ENCODE data around the gene ATG16L2.
"Not testable (repeated sequence)": the region's sequence is repeated elsewhere in the genome, so short reads cannot be mapped to it uniquely, and the experiment has no call there.

Gene ATG16L2

GRCh38 chr11:72844356-72844755, 30.1 kb downstream of the ATG16L2 start:
- peak; percentile 49 for DNase-seq (ENCODE audit: extremely low read depth, low read depth)
- TF ChIP-seq CTCF (IDR thresholded peaks at IDR 0.05; ENCODE audit: low read depth, low read length, missing control alignments): no peak
- H3K4me3 ChIP-seq (replicated peaks; ENCODE audit: low read depth, low read length): no peak overlapping the region

- no peak for DNase-seq (ENCODE audit: extremely low read depth, low read depth)
- peak; percentile 69 for TF ChIP-seq CTCF (IDR thresholded peaks at IDR 0.05; ENCODE audit: low read depth, low read length, missing control alignments)
- H3K4me3 ChIP-seq (replicated peaks; ENCODE audit: low read depth, low read length): no peak overlapping the region
Observed at GRCh38 chr11:72848846-72849466, 34.7 kb downstream of the ATG16L2 start.

DNA sequence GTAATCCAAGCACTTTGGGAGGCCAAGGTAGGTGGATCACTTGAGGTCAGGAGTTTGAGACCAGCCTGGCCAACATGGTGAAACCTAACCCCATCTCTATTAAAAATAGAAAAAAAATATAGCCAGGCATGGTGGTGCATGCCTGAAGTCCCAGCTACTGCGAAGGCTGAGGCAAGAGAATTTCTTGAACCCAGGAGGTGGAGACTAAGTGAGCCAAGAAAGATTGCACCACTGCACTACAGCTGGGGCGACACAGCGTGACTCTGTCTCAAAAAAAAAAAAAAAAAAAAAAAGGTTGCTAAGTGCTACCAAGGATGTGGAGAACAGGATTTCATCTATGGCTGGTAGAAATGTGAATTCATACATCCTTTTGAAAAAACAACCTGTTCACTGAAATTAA, 36.6 kb downstream of the ATG16L2 start:
- no peak for TF ChIP-seq CTCF (IDR thresholded peaks at IDR 0.05; ENCODE audit: low read depth, low read length, missing control alignments)
- H3K4me3 ChIP-seq (replicated peaks; ENCODE audit: low read depth, low read length): no peak overlapping the region
- DNase-seq (ENCODE audit: extremely low read depth, low read depth): no peak

DNA sequence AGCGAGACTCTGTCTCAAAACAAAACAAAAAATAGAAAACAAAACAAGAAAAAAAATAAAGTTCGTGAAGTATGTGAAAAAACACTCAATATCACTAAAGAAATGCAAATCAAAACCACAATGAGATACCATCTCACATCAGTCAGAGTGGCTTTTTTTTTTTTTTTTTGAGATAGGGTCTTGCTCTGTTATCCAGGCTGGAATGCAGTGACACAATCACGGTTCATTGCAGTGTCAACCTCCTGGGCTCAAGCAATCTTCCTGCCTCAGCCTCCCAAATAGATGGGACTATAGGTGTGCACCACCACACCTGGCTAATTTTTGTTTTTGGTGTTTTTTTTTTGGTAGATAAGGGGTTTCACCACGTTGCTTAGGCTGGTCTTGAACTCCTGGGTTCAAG, 37.5 kb downstream of the ATG16L2 start:
- TF ChIP-seq CTCF (IDR thresholded peaks at IDR 0.05; ENCODE audit: low read depth, low read length, missing control alignments): no peak
- no peak for DNase-seq (ENCODE audit: extremely low read depth, low read depth)
- no peak overlapping the region for H3K4me3 ChIP-seq (replicated peaks; ENCODE audit: low read depth, low read length)

- no peak for TF ChIP-seq CTCF (IDR thresholded peaks at IDR 0.05; ENCODE audit: low read depth, low read length, missing control alignments)
- no peak overlapping the region for H3K4me3 ChIP-seq (replicated peaks; ENCODE audit: low read depth, low read length)
- DNase-seq (ENCODE audit: extremely low read depth, low read depth): no peak
Observed at GRCh38 chr11:72856065-72856464, 41.9 kb downstream of the ATG16L2 start.

DNA sequence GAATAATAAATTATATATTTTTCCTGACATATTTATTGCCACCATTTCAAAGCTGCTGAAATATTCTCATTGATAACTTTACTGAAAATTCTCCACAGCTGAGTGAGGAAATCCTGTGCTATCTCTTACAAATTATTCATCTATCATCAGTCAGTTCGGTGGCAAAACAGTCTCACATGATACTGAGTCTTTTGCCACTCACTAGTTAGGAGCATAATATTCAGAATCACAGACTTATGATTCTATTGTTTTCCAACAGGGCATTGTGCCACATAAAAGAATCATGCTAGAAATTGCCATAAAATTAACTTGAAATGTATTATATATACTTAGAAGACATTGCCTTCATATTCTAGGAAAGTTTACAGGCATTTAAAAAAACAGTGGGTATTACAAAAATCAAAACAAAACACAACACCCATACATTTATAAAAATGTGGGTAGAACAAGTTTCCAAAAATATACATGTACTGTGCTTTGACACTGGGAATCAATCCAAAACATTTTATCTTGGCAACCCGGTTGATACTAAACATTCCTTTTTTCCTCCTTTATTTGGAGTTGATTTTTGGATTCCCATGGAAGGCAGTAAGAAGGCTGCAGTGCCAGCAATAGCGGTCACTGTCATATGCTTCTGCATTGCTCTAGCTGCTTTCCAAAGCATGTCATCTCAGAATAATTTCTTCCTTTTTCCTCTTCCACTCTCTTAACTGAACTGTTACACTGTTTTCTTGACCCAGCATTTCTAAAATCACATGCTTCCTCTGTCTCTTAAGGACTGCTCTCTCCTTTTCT, 42.5 kb downstream of the ATG16L2 start:
- no peak overlapping the region for H3K4me3 ChIP-seq (replicated peaks; ENCODE audit: low read depth, low read length)
- no peak for TF ChIP-seq CTCF (IDR thresholded peaks at IDR 0.05; ENCODE audit: low read depth, low read length, missing control alignments)
- no peak for DNase-seq (ENCODE audit: extremely low read depth, low read depth)

DNA sequence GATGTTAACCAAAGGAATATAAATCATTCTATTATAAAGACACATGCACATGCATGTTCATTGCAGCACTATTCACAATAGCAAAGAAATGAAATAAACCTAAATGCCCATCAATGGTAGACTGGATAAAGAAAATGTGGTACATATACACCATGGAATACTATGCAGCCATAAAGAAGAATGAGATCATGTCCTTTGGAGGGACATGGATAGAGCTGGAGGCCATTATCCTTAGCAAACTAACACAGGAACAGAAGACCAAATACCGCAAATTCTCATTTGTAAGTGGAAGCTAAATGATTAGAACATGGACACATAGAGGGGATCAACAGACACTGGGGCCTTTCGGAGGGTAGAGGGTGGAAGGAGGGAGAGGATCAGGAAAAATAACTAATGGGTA, 44.1 kb downstream of the ATG16L2 start:
- H3K4me3 ChIP-seq (replicated peaks; ENCODE audit: low read depth, low read length); DNase-seq (ENCODE audit: extremely low read depth, low read depth): not testable (repeated sequence)

Data from HFF-Myc (cell line).